Endothelial cell of umbilical vein (primary cell): Measurements from ENCODE around the gene HOXB4. TPM values are rescaled to one million over a fixed set of nuclear protein-coding genes. Genes with fewer than 3 reads are reported as not detected.

Experiments
- BruUV-seq: library from RNA; stranded (reverse); fragments of 400-500 nt; replicated peaks from 2 replicates; lab custom pipeline; 2021; lab: Mats Ljungman, UMichigan
- CTCF ChIA-PET: fragments of 300-600, 350-600 bp; sonication (Branson Sonifier 250); formaldehyde crosslinking; loops from one replicate; lab custom pipeline; 2021; ENCODE audit warnings: antibody characterized with exemption, inconsistent platforms; lab: Charles Lee
- POLR2A ChIA-PET: fragments of 300-600, 350-600 bp; sonication (Branson Sonifier 250); formaldehyde crosslinking; loops from one replicate; lab custom pipeline; 2021; ENCODE audit warnings: antibody characterized with exemption, inconsistent platforms; lab: Charles Lee
- DNase-seq: peaks from one replicate; pipeline ENCODE4 v3.0.0-alpha.2; 2011; ENCODE audit warnings: low read depth, low spot score
- FAIRE-seq: peaks from 2 replicates; lab custom pipeline; 2011; peaks lifted over from hg19 to GRCh38; lab: Jason Lieb, UNC
- H2AFZ ChIP-seq: 2 replicates; pipeline ENCODE4 v1.6.0; 2012; ENCODE audit warnings: low read depth, low read length, control low read depth, inconsistent platforms
- H3K27ac ChIP-seq: 2 replicates; pipeline ENCODE4 v1.5.1; 2011; ENCODE audit warnings: low read depth, mild to moderate bottlenecking, control low read depth, low read length, moderate library complexity; ENCODE audit not compliant: insufficient read depth
- H3K27me3 ChIP-seq, 2 experiments: 2 replicates each; pipeline versions ENCODE4 v1.6.0 to v1.6.1; 2011; ENCODE audit warnings: low read length in 2 of 2, mixed read lengths in 1 of 2; ENCODE audit not compliant: control insufficient read depth in 2 of 2, insufficient read depth in 2 of 2
- H3K36me3 ChIP-seq, 2 experiments: 2 replicates in 1 of 2; 3 replicates in 1 of 2; pipeline ENCODE4 v1.5.1; 2011; ENCODE audit warnings: low read length in 2 of 2, mild to moderate bottlenecking in 1 of 2, moderate library complexity in 1 of 2; ENCODE audit not compliant: control insufficient read depth in 2 of 2, insufficient read depth in 2 of 2; ENCODE audit errors: extremely low read depth in 1 of 2
- H3K4me1 ChIP-seq: 3 replicates; pipeline ENCODE4 v1.5.1; 2011; ENCODE audit warnings: mild to moderate bottlenecking, low read length; ENCODE audit not compliant: control insufficient read depth, insufficient read depth; ENCODE audit errors: extremely low read depth
- H3K4me2 ChIP-seq: 2 replicates; pipeline ENCODE4 v1.6.1; 2011; ENCODE audit warnings: low read length, control low read depth, mixed read lengths; ENCODE audit not compliant: insufficient read depth
- H3K4me3 ChIP-seq, 3 experiments: fragments of 200-600 bp in 1 of 3; sonication (generic), shearing (Covaris generic) in 1 of 3; replicated peaks in 1 of 3; 2 replicates each; pipeline ENCODE4 v1.5.1; 2011 to 2016; ENCODE audit warnings: control low read depth in 3 of 3, low read length in 3 of 3, mild to moderate bottlenecking in 2 of 3, inconsistent platforms in 1 of 3, low read depth in 1 of 3, moderate library complexity in 1 of 3; ENCODE audit not compliant: insufficient read depth in 1 of 3
- H3K79me2 ChIP-seq: 2 replicates; pipeline ENCODE4 v1.6.0; 2012; ENCODE audit warnings: low read length, inconsistent platforms; ENCODE audit not compliant: control insufficient read depth, insufficient read depth
- H3K9ac ChIP-seq: replicated peaks from 2 replicates; pipeline ENCODE3; 2011; ENCODE audit warnings: low read length, control low read depth; ENCODE audit not compliant: insufficient read depth; ENCODE audit errors: extremely low read depth
- H3K9me1 ChIP-seq: replicated peaks from 3 replicates; pipeline ENCODE4 v1.6.0; 2011; ENCODE audit warnings: mild to moderate bottlenecking, low read length; ENCODE audit not compliant: control insufficient read depth, insufficient read depth; ENCODE audit errors: extremely low read depth
- H3K9me3 ChIP-seq: replicated peaks from 2 replicates; pipeline ENCODE4 v1.5.1; 2012; ENCODE audit warnings: low read length, inconsistent platforms; ENCODE audit not compliant: control insufficient read depth, insufficient read depth
- H4K20me1 ChIP-seq: replicated peaks from 2 replicates; pipeline ENCODE3; 2011; ENCODE audit warnings: mild to moderate bottlenecking, low read length; ENCODE audit not compliant: control insufficient read depth, insufficient read depth; ENCODE audit errors: extremely low read depth
- FOS ChIP-seq: IDR thresholded peaks from 2 replicates; pipeline ENCODE4 v1.6.1; 2011; ENCODE audit warnings: mild to moderate bottlenecking, low read length, moderate library complexity, borderline replicate concordance; ENCODE audit not compliant: insufficient read depth
- GATA2 ChIP-seq: IDR thresholded peaks from 2 replicates; pipeline ENCODE4 v1.7.0; 2011; ENCODE audit warnings: low read depth, mild to moderate bottlenecking, moderate library complexity, mixed read lengths, low read length; ENCODE audit not compliant: insufficient read length, insufficient read depth
- JUN ChIP-seq: IDR thresholded peaks from 2 replicates; pipeline ENCODE4 v1.6.1; 2011; ENCODE audit warnings: borderline replicate concordance, low read depth; ENCODE audit not compliant: insufficient read length, insufficient read depth
- MAX ChIP-seq: IDR thresholded peaks from 2 replicates; pipeline ENCODE4 v1.6.1; 2011; ENCODE audit not compliant: insufficient read depth, insufficient read length
- MYC ChIP-seq: IDR thresholded peaks from one replicate; pipeline ENCODE4 v1.6.1; 2011; ENCODE audit warnings: mild to moderate bottlenecking, low read depth, low read length
- POLR2A ChIP-seq: IDR thresholded peaks from 2 replicates; pipeline ENCODE4 v1.6.1; 2012; ENCODE audit warnings: low read depth, mild to moderate bottlenecking, control low read depth, low read length
- dilution Hi-C: fragments of 300-500 bp; cut with MboI; formaldehyde crosslinking; loops from one replicate; pipeline ENCODE4 v1.15.0; 2019; ENCODE audit warnings: low sequenced_read_pairs; ENCODE audit not compliant: extremely low pct_ligation_motif_present
- intact Hi-C: fragments of 100-400 bp; cut with micrococcal nuclease; formaldehyde crosslinking; loops from one replicate; pipeline ENCODE4 v1.10.0; 2022
- polyA plus RNA-seq, 4 experiments: library from polyadenylated mRNA; depleted of rRNA in 3 of 4; stranded (reverse) in 3 of 4; unstranded in 1 of 4; fragments of >200 nt; gene quantifications; 2 replicates each; pipeline versions ENCODE4 v1.2.1 to v1.2.3, GENCODE V29; 2011 to 2012; ENCODE audit warnings: missing spikeins in 1 of 4
- total RNA-seq: library from RNA; stranded (reverse); gene quantifications from 2 replicates; pipeline ENCODE4 v1.2.3, GENCODE V29; 2021
- TF ChIP-seq, protein P1 (sequence below), 2 donors: IDR thresholded peaks; 1 replicate in 1 of 2; 2 replicates in 1 of 2; pipeline ENCODE4 v1.5.1; 2011; ENCODE audit warnings: low read length in 2 of 2, mild to moderate bottlenecking in 2 of 2, moderate library complexity in 2 of 2, control low read depth in 1 of 2, inconsistent platforms in 1 of 2, low read depth in 1 of 2; ENCODE audit not compliant: insufficient read depth in 1 of 2; ENCODE audit errors: extremely low read depth in 1 of 2

Gene HOXB4
- total and polyA plus RNA-seq, 2 donors (not counting 3 experiments of a cell fraction or from before 2014, with no cell fraction given) = 4.6 to 13.1 TPM

DNA sequence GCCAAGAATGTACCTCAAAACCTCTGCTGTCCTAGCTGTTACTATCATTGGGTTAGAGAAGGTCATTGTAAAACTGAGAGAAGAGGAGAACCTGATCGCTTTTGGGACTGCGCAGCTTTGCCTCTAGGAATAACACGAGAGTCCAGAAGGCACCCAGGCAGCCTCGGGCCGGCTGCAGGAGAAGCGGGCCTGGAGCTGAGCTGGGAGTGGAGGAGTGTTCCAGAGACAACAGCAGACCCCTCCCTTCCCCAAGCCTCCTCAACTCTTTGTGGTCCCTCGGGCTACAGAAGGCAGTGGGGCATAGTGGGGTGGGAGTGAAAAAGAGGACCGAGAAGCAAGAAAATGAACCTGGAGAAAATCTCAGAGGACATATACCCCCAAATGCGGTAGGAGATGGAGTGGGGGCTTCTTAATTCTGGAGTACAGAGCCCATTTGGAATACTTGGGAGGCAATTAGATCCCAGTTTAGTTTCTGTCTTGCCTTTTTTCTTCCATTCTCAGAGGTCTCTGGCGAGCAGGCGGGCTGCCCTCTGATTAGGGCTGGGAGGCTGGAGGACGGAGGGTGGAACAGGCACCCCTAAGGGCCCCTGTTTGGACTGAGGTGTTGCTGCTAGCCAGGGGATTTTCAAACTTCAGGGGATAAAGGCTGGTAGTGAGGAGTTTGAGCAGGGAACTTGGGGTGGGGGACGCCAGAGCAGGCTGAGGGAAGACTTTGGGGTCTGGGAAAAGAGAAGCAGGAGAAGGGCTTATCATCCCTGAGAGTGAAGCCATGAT is 19.9 kb downstream of the HOXB4 start:
- no peak for DNase-seq
- POLR2A ChIA-PET = interaction anchor here (2.8 kb wide), 1 partner anchor 11 kb away, joined by 10 read pairs; no protein-coding TSS in a partner anchor
- dilution Hi-C loops = no loop called here
- CTCF ChIA-PET = interaction anchor here (0.7 to 3.7 kb wide), 6 partner anchors 9 to 223 kb away, joined by 3 to 23 read pairs (median 11); no protein-coding TSS in a partner anchor
- intact Hi-C loops = no loop called here
- TF ChIP-seq MAX (no peak), FOS (no peak), GATA2 (no peak), POLR2A (no peak), JUN (no peak), MYC (no peak)
- TF ChIP-seq, protein P1, sequence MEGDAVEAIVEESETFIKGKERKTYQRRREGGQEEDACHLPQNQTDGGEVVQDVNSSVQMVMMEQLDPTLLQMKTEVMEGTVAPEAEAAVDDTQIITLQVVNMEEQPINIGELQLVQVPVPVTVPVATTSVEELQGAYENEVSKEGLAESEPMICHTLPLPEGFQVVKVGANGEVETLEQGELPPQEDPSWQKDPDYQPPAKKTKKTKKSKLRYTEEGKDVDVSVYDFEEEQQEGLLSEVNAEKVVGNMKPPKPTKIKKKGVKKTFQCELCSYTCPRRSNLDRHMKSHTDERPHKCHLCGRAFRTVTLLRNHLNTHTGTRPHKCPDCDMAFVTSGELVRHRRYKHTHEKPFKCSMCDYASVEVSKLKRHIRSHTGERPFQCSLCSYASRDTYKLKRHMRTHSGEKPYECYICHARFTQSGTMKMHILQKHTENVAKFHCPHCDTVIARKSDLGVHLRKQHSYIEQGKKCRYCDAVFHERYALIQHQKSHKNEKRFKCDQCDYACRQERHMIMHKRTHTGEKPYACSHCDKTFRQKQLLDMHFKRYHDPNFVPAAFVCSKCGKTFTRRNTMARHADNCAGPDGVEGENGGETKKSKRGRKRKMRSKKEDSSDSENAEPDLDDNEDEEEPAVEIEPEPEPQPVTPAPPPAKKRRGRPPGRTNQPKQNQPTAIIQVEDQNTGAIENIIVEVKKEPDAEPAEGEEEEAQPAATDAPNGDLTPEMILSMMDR (IDR thresholded peaks at IDR 0.05; ENCODE audit: extremely low read depth in 1 of 2, insufficient read depth in 1 of 2, low read depth in 1 of 2, low read length in 2 of 2) = no peak
- H3K36me3 ChIP-seq = peaks cover 0 to 5% of the 10 kb centered on the region in 2 experiments
- no peak overlapping the region for H3K9ac ChIP-seq
- no peak overlapping the region for H3K27ac ChIP-seq
- H3K9me3 ChIP-seq = no peaks in the 10 kb centered on the region
- no peak overlapping the region for H3K4me3 ChIP-seq
- H3K4me2 ChIP-seq = no peak overlapping the region
- no TSS peak for BruUV-seq
- H2AFZ ChIP-seq = no peak overlapping the region
- H3K27me3 ChIP-seq = no peaks in the 10 kb centered on the region
- peaks cover 67% of the 10 kb centered on the region for H3K79me2 ChIP-seq
- H4K20me1 ChIP-seq = no peaks in the 10 kb centered on the region
- FAIRE-seq = no peak
- peaks cover 30% of the 10 kb centered on the region for H3K4me1 ChIP-seq
- H3K9me1 ChIP-seq = no peaks in the 10 kb centered on the region
